Measurements from ENCODE around the gene TMEM203. TPM values are rescaled to one million over a fixed set of nuclear protein-coding genes. Genes with fewer than 3 reads are reported as not detected.

Gene TMEM203, protein sequence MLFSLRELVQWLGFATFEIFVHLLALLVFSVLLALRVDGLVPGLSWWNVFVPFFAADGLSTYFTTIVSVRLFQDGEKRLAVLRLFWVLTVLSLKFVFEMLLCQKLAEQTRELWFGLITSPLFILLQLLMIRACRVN
- total RNA-seq = 10 to 100 TPM; 21.3 to 21.4 TPM
- total RNA-seq = 17.2 to 35.3 reads per million in 2 donors

DNA sequence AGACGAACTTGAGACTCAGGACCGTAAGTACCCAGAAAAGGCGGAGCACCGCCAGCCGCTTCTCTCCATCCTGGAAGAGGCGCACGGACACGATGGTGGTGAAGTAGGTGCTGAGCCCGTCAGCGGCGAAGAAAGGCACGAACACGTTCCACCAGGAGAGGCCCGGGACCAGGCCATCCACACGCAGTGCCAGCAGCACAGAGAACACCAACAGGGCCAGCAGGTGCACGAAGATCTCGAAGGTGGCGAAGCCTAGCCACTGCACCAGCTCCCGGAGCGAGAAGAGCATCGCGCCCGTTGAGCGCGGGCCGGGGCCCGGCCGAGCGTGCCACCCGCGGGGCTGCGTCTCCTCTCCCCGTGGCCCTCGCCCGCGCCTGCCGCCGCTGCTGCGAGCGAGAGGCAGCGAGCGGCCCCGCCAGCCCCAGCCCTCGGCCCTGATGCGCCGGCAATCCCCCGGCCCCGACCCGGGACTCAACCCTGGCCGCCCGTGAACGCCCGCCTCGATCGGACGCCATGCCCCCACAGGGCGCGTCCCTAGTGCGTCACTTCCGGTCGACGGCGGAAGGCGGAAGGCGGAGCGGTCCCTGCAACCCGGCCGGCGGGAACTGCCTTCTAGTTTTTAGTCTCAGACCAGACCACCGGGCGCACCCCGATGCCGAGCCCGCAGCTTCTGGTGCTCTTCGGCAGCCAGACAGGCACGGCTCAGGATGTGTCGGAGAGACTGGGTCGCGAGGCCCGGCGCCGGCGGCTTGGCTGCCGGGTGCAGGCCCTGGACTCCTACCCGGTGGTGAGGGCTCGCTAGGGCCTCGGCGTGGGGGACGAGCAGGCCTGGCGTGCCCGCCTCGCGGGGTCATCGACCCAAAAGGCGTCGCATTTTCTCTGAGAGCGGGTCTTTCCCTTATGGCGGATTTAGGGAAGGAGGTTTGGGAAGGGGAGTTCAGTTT, at the start of gene TMEM203, which contains the start of gene NDOR1:
Gene TMEM203, minus strand, starts transcription at position 523 of the 944 bp plus-strand sequence. Its CDS starts 234 bp downstream, at position 289.
Gene NDOR1, plus strand, starts transcription at position 575 of the 944 bp plus-strand sequence. Its CDS starts 78 bp downstream, at position 653.
- no peaks in the 10 kb centered on the region for H3K9me3 ChIP-seq (ENCODE audit: control insufficient read depth, low read length, poor library complexity, severe bottlenecking)
- Mint-ChIP-seq H3K27ac (peak within 1 kb of the TSS; percentile 93), H3K4me3 (peak within 1 kb of the TSS; percentile 91), H3K4me1 (peaks cover 36% of the 10 kb centered on the region), H3K27me3 (no peaks in the 10 kb centered on the region), H3K36me3 (ENCODE audit: low read depth) (peaks cover 5% of the 10 kb centered on the region)
- DNase-seq (peak; percentile 86 to 93 (median 88)), ATAC-seq (peak; percentile 53)

DNA sequence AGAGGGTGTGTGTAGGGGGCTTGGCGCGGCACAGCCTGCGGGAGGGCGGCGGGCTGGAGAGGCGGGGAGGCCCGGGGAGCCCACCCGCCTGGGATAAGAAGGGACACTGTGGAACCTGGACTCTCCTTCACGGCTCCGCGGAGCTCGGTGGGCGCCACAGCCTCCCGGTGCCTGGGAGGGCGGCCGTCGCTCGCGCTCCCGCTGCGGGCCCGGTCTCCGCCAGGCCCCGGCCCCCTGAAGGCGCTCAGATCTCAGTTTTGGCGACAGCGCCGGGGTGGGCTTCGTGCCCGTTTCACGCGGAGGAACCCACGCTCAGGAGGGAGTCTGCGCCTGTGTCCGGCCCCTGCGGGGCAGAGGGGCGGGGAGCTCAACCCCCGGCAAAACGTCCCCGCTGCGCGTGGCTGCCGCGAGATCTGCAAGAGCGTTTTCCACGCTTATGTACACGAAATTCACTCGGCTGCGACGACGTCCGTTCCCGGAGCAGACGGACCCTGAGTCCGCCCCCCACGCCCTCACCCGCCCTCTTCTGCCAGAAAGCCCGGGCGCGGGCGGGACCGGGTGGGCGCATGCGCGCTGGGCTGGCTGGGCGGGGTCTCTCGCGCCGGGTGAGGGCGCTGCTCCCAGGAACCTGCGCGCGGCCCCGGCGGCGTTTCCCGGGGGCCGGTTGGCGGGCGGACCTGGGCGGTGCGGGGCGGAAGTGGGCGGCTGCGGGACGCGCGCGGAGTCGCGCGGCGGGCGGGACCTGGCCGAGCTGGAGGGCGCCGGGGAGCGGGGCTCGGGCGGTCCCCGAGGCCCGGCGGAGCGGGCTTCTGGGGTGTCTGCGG, 49.4 kb upstream of the TMEM203 start, which contains the start of gene NELFB:
Gene NELFB, plus strand, starts transcription at position 704 of the 824 bp plus-strand sequence.
- ATAC-seq (peak; percentile 94), DNase-seq (peak; percentile 96 to 99 (median 98))
- H3K9me3 ChIP-seq (ENCODE audit: control insufficient read depth, low read length, poor library complexity, severe bottlenecking) = no peaks in the 10 kb centered on the region
- H3K27me3 Mint-ChIP-seq = no peaks in the 10 kb centered on the region
- H3K4me3 Mint-ChIP-seq = peak within 1 kb of the TSS; percentile 88
- H3K36me3 Mint-ChIP-seq (ENCODE audit: low read depth) = no peaks in the 10 kb centered on the region
- H3K27ac Mint-ChIP-seq = peak within 1 kb of the TSS; percentile 56
- H3K4me1 Mint-ChIP-seq = peaks cover 10% of the 10 kb centered on the region

DNA sequence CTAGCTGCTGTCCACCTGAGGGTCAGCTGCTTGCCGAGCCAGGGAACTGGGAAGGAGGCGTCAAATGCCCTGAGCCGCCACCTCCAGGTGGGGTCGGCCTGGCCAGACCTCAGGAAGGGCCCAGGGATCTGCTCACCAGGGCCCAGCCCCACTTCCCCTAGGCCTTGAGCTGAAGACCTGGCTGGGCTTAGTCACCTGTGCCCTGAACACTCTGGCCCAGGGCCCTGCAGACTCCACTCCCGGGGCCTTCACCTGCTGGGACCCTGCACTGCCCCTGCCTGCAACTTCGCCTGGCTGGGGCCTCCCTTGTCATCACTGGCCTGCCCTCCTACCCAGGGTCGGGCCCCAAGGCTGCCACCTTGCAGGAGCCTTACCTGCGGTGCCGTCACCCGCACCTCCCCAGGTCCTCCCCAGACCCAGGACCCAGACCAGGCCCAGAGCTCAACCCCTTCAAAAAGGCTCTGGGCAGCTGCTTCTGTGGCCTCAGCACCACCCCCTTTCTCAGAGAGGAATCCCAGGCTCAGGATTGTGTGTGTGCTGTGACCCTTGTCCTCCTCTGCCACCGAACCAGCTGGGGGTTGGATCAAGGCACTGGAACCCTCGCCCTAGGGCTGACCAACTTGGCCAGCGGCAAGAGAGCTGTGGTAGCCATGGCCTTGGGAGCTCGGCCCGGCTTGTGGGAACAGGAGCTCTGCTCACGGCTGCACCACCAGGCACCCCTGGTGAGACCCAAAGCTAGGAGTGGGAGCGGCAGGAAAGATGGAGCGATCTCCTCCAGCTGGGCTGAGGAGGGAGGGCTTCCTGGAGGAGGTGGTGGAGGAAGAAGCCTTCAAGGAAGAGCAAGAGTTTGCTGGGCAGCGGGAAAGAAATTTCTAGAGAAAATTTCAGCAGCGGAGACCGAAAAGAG, 48.5 kb upstream of the TMEM203 start:
- H3K4me1 Mint-ChIP-seq = peaks cover 10% of the 10 kb centered on the region
- no peak for DNase-seq

DNA sequence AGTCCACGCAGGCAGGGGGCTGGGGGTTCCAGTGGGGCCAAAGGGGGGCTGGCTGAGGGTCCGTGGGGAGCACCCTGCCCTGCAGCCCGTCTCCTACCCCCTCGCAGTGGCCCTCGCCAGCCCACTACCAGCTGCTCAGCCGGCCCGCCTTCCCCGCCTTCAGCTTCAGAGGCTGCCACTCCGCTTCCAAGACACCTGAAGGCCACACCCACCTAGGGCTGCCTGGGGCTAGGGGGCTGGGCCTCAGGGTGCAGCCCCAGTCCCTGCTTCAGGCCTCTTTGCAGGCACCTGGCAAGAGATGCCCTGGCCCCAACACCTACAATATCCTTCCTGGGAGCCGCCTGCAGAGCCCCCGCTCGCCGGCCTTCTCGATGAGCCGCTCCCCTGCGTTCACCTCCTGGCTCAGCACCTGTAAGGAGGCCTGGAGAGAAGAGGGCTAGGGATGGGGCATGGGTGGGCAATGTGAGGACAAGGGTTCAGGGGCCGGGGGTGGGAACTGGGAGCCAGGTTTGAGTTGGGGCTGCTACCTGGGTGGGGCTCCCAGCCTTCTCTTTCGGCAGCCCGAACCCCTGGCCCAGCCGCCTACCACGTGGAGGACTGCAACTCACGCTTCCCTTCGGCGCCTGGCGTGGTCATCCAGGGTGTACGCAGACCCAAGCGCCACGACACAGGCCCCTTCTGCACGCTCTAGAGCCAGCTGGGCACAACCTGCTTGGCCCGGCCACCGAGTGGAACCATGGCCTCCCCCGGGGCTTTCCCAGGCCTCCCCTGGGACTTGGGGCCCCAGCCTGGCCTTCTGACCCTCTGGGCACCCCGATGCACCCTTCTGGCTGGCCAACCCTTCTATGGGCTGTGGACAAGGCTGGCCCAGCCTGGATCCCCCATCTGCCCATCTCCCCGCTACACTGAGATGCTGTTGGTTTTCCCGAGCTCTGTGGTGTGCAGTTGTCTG, 47.4 kb upstream of the TMEM203 start:
- H3K27ac Mint-ChIP-seq = no peak overlapping the region
- no peaks in the 10 kb centered on the region for H3K27me3 Mint-ChIP-seq
- DNase-seq = no peak
- peaks cover 10% of the 10 kb centered on the region for H3K4me1 Mint-ChIP-seq
- H3K4me3 Mint-ChIP-seq = peak overlapping the region; percentile 12
- H3K36me3 Mint-ChIP-seq (ENCODE audit: low read depth) = no peaks in the 10 kb centered on the region
- H3K9me3 ChIP-seq (ENCODE audit: control insufficient read depth, low read length, poor library complexity, severe bottlenecking) = no peaks in the 10 kb centered on the region
- ATAC-seq = no peak

More for the DNA sequence above, 48.5 kb upstream of the TMEM203 start:
- Mint-ChIP-seq H3K36me3 (ENCODE audit: low read depth) (no peaks in the 10 kb centered on the region), H3K27ac (no peak overlapping the region), H3K4me3 (peak overlapping the region; percentile 88), H3K27me3 (no peaks in the 10 kb centered on the region)
- no peak for ATAC-seq
- H3K9me3 ChIP-seq (ENCODE audit: control insufficient read depth, low read length, poor library complexity, severe bottlenecking) = no peaks in the 10 kb centered on the region

DNA sequence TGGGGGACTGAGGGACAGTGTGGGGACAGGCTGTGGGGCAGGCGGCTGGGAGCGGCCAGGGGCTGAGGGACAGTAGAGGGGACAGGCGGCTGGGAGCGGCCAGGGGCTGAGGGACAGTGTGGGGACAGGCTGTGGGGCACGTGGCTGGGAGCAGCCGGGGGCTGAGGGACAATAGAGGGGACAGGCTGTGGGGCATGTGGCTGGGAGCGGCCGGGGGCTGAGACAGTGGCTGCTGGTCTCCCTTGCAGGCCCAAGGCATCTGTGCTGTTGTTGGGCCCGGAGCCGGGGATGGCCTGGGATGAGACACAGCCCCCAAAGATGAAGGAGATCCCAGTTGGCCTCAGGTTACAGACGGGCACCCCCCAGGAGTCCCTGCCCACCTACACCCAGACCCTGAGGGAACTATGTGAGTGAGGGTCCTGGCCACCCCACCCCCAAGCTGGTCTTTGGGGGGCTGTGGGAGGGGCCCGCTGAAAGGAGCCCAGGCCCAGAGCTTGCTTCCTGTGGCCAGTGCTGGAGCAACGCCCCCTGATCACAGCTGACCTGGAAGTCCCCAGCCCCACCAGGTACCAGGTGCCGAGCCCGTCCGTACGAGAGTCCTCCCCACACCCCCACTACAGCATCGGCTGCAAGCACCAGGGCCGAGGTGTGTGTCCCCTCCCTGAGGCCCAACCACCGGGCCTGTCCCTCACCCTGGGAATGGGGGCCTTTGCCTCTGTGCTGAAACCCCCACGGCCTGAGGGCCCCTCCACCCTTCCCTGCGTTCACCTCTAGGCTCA, 46.2 kb upstream of the TMEM203 start:
- no peaks in the 10 kb centered on the region for H3K27me3 Mint-ChIP-seq
- H3K36me3 Mint-ChIP-seq (ENCODE audit: low read depth) = no peaks in the 10 kb centered on the region
- peaks cover 10% of the 10 kb centered on the region for H3K4me1 Mint-ChIP-seq
- H3K9me3 ChIP-seq (ENCODE audit: control insufficient read depth, low read length, poor library complexity, severe bottlenecking) = no peaks in the 10 kb centered on the region
- no peak overlapping the region for H3K27ac Mint-ChIP-seq
- DNase-seq (no peak), ATAC-seq (no peak)
- H3K4me3 Mint-ChIP-seq = no peak overlapping the region

DNA sequence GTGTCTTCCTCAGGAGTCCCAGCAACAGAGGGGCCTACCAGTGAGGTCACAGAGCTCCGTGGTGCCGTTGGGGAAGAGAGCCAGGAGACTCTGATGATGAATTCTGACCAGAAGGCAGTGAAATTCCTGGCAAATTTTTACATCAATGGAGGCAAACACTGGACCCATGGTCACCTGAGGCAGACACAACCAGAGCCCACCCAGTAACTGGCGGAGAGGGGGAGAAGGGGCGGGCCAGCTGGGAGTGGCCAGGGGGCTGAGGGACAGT, 45.7 kb upstream of the TMEM203 start, which contains the start of gene STPG3:
Gene STPG3, plus strand, starts transcription at position 93 of the 268 bp plus-strand sequence. Its CDS starts 1 bp downstream, at position 94.
- no peak for DNase-seq
- Mint-ChIP-seq H3K4me1 (peaks cover 5% of the 10 kb centered on the region), H3K4me3 (no peak within 1 kb of the TSS), H3K36me3 (ENCODE audit: low read depth) (no peaks in the 10 kb centered on the region), H3K27me3 (no peaks in the 10 kb centered on the region), H3K27ac (no peak within 1 kb of the TSS)
- no peaks in the 10 kb centered on the region for H3K9me3 ChIP-seq (ENCODE audit: control insufficient read depth, low read length, poor library complexity, severe bottlenecking)
- no peak for ATAC-seq

DNA sequence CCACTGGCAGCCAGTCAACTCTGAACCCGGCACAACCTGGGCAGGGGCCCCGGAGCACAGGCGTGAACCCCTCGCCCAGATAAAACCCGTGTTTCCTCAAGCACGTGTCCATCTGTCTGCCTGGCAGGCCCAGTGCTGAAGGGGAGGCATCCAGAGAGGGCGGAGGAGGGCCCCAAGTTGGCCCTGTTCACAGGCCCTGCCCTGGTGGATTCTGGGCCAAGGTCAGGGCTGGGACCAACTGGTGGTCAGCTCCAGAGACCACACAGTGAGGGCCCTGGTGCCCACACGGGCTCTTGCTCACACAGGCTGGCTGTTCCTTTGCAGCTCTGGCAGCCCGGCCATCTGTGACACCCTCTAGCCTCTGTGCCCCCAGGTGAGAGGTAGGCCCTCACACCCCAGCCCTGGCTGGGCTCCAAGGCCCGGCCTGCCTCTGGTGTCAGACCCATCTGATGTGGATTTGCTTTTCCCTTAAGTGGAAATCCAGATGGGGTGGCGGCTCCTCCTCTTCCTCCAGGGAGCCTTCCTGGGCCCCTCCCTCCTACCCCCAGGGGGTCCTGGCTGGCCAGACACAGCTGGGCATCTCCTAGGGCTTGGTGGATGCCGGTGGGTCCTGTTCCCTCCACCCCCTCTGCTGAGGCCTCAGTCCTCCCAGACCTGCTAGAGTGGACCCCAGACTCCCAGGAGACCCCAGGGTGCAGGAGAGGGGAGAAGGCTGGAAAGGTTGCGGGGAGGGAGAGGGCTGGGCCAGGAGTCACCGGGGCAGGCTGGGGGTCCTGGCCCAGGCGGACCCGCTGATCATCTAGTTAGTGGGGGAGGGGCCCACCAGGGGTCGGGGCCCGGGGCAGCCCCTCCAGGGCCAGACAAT, 45.1 kb upstream of the TMEM203 start:
- H3K9me3 ChIP-seq (ENCODE audit: control insufficient read depth, low read length, poor library complexity, severe bottlenecking) = no peaks in the 10 kb centered on the region
- Mint-ChIP-seq H3K27me3 (no peaks in the 10 kb centered on the region), H3K4me3 (no peak overlapping the region), H3K36me3 (ENCODE audit: low read depth) (no peaks in the 10 kb centered on the region), H3K4me1 (peaks cover 5% of the 10 kb centered on the region), H3K27ac (no peak overlapping the region)
- ATAC-seq (no peak), DNase-seq (no peak)

DNA sequence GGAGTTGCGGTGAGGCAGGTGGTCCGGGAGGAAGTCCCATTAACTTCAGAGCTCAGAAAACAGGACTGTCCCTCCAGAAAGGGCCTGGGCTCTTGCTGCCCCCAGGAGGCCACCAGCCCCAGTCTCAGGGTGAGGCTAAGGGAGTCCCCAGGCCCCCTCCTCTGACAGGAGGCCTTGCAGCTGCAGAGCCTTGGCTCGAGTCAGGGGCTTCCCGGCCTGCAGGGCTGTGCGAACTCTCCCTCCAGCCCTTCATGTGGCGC, 42.4 kb upstream of the TMEM203 start:
- H3K27me3 Mint-ChIP-seq = no peaks in the 10 kb centered on the region
- ATAC-seq (no peak), DNase-seq (no peak)
- no peaks in the 10 kb centered on the region for H3K9me3 ChIP-seq (ENCODE audit: control insufficient read depth, low read length, poor library complexity, severe bottlenecking)
- no peaks in the 10 kb centered on the region for H3K36me3 Mint-ChIP-seq (ENCODE audit: low read depth)
- peak overlapping the region; percentile 45 for H3K27ac Mint-ChIP-seq
- peaks cover 4% of the 10 kb centered on the region for H3K4me1 Mint-ChIP-seq
- H3K4me3 Mint-ChIP-seq = no peak overlapping the region

DNA sequence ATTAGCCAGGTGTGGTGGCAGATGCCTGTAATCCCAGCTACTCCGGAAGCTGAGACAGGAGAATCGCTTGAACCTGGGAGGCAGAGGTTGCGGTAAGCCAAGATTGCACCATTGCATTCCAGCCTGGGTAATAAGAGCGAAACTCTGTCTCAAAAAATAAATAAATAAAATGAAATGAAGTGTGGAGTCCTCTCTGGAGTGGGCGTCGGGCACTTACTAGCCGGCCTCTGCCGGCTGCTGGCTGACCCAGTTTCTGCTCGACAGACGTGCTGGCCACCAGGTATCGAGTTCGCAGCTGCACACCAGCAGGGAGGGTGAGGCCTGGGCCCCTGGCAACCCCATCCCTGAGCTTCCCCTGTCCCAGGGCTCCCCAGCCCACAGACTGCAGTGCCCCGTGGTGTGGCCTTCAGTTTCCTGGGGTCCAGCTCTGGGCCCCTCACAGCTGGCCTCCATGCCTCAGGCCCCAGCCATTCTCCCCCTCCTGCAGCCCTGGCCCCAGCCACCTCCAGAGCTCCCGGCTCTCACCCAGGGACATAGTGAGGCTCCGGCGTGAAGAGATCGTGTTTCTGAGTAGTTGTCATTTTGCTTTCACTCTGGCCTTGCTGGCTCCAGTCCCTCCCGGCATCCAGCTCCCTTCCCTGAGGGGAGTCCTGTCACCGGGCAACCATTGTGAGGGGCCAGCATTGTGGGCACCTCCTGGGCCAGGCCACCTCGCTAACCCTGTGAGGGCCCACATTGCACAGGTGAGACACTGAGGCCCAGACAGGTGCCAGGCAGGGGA, 41.9 kb upstream of the TMEM203 start:
- Mint-ChIP-seq H3K27me3 (no peaks in the 10 kb centered on the region), H3K27ac (no peak overlapping the region), H3K36me3 (ENCODE audit: low read depth) (no peaks in the 10 kb centered on the region), H3K4me1 (peaks cover 5% of the 10 kb centered on the region), H3K4me3 (no peak overlapping the region)
- DNase-seq (no peak), ATAC-seq (no peak)
- no peaks in the 10 kb centered on the region for H3K9me3 ChIP-seq (ENCODE audit: control insufficient read depth, low read length, poor library complexity, severe bottlenecking)

Data from T-helper 17 cell (primary cell).